NCI-H526 (cell line): ENCODE data around the gene LRRC7.

Source experiments
- DNase-seq, 2 experiments: peaks; one replicate each; lab custom pipeline; 2025; lab: John Stamatoyannopoulos, UW

LRRC7 gene

DNA sequence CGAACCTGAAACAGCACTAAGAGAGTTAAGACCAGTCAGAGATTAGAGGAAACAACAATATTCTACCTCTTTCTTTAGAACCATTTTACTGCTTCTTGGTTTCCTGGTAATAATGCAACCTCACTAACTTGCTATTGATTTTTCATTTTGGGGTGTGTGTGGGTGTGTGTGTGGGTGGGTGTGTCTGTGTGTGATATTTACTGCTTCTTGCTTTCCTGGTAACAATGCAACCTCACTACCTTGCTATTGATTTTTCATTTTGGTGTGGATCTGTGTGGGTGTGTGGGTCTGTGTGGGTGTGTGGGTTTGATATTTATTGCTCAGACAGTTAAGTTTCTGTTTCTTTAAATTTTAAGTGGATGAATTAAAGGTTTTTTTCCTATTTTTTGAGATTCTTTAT, 208.8 kb downstream of the LRRC7 start:
- DNase-seq: no peak

DNA sequence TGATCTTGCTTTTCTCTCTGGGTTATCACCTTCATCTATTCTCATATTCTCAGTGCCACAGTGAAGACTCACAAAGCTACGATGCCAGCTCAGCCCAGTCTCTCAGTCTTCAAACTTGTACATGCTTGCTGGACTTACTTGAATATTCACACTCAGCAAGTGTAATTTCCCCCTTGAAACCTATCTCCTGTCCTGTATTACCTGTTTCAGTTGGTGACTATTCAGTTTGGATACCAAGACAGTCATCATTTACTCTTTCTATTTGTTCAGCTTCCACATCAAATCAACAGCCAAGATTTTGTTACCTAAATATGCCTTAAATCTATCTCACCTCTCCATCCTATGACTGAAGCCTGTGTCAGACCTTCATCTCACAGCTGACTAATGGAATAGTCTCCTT, 209.7 kb downstream of the LRRC7 start:
- no peak for DNase-seq

DNA sequence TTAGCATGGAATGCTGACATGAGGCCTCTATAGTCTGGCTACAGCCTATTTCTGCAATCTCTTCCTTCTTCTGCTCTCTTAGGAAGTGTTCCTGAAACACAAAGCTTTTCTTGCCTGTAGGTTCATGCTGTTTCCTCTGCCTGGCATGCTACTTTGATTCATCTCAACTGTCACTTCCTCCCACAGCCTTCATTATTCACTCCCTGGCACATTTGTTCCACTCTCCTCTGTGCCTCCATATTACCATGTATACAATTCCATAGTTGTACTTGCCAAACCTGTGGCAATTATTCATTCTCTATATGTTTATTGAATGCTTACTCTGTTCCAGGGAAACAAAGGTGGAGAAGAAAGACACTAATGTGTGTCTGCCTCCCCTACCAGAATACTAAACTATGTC, 210.2 kb downstream of the LRRC7 start:
- no peak for DNase-seq

DNA sequence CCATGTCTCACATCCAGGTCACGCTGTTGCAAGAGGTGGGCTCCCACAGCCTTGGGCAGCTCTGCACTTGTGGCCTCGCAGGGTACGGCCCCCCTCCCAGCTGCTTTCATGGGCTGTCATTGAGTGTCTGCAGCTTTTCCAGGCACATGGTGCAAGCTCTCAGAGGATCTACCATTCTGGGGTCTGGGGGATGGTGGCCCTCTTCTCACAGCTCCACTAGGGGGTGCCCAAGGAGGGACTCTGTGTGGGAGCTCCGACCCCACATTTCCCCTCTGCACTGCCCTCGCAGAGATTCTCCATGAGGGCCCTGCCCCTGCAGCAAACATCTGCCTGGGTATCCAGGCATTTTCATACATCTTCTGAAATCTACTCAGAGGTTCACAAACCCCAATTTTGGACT, 219.4 kb downstream of the LRRC7 start:
- no peak for DNase-seq

DNA sequence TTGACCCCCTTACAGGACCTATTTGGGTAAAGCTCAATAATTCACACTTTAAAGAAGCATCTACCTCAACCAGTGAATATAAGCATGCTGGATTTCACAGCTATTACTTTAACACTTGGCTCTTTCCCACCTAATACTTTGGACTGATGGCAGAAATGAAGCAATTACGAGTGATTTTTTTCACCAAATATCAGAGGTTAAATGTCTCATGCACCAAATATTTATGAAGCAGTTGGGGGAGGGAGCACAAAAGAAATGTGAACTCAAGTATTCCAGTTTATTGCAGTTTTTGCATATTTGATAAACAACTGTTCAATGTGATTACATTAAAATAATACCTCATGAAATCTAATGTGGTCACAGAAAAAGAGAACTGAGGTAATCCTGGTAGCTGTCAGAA, 223.6 kb downstream of the LRRC7 start:
- DNase-seq: no peak

- no peak for DNase-seq
Measured at GRCh38 chr1:69794831-69795230, 227.1 kb downstream of the LRRC7 start.

DNA sequence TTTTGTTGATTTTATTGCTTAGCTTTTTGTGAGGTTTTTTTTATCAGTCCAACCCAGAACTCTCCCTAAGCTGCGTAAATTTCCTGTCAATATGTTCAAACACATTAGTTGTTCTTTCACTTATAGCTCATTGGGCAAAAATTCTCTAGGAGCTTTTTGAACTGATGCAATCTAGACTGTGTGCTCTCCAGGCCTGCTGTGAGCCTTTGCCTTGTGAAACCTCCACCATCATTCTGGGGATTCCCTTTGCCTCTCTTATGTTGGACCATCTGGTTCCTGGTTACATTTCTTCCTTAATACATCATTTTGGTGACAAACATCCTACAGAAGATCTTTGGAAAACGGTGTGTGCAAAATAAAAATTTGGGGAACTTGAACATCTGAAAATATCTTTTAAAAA, 247.2 kb downstream of the LRRC7 start:
- DNase-seq: no peak

- DNase-seq: no peak
Measured at GRCh38 chr1:69824932-69825331, 257.2 kb downstream of the LRRC7 start.

DNA sequence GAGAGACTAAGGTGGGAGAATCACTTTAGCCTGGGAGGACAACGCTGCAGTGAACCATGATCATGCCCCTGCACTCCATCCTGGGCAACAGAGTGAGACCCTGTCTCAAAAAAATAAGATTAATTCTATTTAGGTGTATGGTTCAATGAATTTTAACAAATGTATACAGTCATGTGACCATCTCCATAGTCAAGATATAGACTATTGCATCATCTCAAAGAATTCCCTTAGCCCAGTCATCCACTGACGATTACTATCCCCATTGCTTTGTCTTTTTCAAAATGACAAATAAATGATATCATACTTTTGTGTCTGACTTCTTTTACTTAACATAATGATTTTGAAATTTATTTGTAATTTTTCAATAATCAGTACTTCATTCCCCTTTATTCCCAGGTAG, 260.0 kb downstream of the LRRC7 start:
- no peak for DNase-seq

DNA sequence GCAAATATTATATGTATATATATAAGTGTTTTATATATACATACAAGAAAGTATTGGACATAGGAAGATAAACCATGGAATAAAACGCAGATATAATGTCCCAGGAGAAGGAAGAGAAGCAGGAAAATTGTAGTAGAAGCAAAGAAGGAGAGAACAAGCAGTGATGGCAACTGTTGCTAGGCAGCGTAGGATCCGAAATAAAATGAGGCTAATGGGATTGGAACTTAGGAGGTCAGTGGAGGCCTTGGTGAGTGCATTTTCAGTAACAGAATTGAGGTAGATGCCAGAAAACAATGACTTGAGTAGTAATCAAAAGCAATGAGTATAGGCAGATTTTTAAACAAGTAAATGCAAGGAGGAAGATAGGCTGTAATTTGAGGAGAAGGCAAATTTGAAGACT, 265.8 kb downstream of the LRRC7 start:
- no peak for DNase-seq

DNA sequence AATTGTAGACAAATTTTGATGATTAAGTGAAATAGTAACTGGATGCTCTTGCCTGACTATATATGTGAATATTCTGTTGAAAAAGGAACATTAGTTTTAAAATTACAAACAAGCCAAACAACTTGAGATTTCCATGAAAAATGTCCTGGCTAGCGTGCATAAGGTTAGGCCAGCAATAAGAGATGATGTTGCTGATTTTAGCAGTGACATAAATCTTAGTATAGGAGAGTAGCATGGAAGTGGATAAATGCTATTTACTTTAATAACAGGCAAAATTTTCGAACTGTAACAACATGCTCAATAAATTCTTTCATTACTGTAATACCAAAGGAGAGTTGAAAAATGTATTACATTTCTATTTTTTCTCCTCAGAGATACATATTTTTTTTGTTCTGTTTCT, 266.6 kb downstream of the LRRC7 start:
- no peak for DNase-seq

GRCh38 chr1:69835955-69836354, 268.2 kb downstream of the LRRC7 start:
- no peak for DNase-seq

DNA sequence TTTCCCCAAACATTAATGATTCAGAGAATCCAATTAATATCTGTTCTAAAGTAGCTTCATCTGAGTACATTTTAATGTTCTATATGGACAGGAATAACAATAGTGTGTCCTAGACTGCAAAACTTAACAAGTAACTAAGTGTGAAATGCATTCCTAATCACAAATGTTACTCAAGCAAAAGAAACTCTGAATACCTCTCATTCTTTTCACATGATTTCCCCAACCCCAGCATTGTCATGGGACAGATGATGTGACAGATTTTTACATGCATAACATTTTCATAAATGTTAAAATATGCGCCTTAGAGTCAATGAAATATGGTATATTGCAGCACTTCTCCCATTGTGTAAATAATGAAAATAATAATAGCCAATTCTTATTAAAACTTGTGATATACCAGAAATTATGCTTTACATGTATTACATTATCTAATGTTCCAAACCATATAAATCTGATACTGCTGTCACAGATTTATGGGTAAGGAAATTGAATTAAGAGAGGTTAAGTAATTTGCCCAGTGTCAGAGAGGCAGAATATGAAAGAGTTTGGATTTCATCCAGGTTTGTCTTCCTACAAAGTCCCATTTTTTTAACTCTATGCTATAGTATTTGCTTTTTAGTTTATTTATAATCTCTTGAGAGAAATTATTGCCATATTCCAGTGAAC, 269.4 kb downstream of the LRRC7 start:
- DNase-seq: no peak

DNA sequence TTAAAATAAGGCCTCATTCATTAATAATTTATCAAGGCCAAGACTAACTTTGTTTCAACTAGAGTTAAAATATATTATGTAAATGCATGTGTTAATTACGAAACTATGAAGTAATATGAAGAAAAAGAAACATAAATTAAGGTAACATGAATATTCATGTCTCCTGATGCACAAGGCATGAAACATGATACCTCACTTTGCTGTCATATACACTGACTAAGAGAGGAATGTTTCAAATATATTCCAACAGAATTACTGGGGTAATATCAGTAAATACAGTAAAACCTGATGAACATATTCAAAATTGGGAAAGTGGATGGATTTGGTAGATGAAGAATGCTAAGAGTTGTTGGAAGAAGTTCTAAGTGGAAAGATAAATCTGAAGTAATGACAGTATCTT, 274.6 kb downstream of the LRRC7 start:
- DNase-seq: peak in 1 of 2 experiments; percentile 5

- DNase-seq: no peak
Measured at GRCh38 chr1:69845655-69846054, 277.9 kb downstream of the LRRC7 start.

DNA sequence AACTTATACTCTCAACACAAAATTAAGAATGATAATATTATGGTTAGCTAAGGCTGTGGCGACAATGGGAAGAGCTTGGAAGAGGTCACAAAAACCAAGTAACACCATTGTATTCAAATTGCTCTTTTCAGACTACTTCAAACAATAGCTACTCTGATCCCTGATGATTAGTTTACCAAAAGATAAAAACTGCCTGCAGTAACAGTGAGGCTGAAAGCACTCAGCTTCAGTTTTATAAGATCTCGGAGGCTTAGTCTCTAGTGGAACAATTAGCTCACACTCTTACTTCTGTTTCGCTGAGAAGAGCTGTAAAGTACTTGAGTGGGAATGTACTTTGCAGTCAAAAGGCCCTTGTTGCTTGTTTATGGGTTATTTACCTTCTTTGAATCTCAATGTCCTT, 278.5 kb downstream of the LRRC7 start:
- no peak for DNase-seq

GRCh38 chr1:69847670-69848069, 279.9 kb downstream of the LRRC7 start:
- no peak for DNase-seq

DNA sequence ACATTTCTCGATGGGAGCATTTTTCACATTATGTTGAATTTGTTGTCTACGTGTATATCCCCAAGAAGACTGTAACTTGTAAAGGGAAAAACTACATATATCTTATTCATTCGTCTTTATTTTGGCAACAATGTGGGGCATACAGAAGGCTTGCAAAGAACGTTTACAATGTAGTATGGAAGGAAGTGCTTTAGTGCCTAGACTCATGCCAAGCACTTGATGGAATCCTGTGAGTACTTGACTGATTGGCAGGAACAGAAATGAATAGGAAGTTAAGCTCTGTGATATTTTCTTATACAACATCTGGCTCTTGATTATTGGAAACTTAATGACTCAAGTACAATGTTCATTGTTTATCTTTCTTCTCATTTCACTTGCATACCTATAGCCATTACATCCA, 284.4 kb downstream of the LRRC7 start:
- no peak for DNase-seq

GRCh38 chr1:69852706-69853105, 285.0 kb downstream of the LRRC7 start:
- no peak for DNase-seq

GRCh38 chr1:69858534-69858933, 290.8 kb downstream of the LRRC7 start:
- no peak for DNase-seq

DNA sequence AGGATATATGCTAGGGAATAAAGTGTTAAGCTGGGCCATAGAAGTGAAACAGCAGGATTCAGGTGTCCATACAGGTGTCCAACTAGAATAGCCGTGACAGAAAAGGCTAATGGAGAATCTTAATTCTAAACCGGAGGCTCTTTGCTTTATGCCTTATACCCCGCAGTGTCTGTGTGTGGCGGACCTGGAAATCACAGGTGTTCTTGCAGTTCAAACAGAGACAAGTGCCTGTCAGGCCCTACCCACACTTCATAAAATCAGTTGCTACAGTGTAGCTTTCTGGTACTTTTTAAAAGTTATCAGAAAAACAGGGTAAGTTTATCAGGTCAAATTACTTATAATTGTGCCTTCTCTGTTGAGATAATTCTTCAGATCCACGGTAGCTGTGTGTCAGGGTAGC, 293.9 kb downstream of the LRRC7 start:
- no peak for DNase-seq

- DNase-seq: no peak
Measured at GRCh38 chr1:69862906-69863305, 295.2 kb downstream of the LRRC7 start.

DNA sequence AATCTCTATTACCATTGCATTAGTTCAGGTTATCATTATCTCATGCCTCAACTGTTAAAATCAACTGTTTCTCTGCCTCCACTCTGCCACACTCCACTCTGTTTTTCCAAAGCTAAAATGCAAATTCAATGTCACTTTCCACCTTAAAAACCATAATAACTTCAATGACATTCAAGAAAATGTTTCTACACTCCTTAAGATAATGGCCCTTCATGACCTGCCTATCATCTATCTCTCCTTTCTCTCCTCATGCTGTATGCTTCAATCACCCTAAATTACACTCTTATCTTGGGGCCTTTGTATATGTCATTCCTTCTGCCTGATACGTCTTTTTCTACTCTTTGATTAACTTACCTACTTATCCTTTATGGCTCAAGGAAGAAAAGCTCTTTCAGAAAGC, 296.0 kb downstream of the LRRC7 start:
- no peak for DNase-seq

- DNase-seq: no peak
Measured at GRCh38 chr1:69871412-69871811, 303.7 kb downstream of the LRRC7 start.

GRCh38 chr1:69878338-69878737, 310.6 kb downstream of the LRRC7 start:
- DNase-seq: no peak
